OCI-LY3 (cell line): ENCODE results near the gene FBXL3.
"Not testable (repeated sequence)": the region's sequence is repeated elsewhere in the genome, so short reads cannot be mapped to it uniquely, and the experiment has no call there.

ENCODE experiments used
- H2AFZ ChIP-seq: fragments of 200-600, 300-600 bp; shearing (Covaris generic); 2 replicates; pipeline ENCODE4 v1.6.0; 2014; ENCODE audit warnings: antibody characterized with exemption, low read depth, low read length
- H3K27ac ChIP-seq: fragments of 200-600, 300-600 bp; sonication (generic); 2 replicates; pipeline ENCODE4 v1.5.1; 2014; ENCODE audit warnings: mild to moderate bottlenecking, low read length, moderate library complexity, mixed read lengths
- H3K27me3 ChIP-seq: fragments of 200-600, 300-600 bp; sonication (generic); 2 replicates; pipeline ENCODE4 v1.6.1; 2014; ENCODE audit warnings: low read depth, low read length, mixed read lengths
- H3K36me3 ChIP-seq: fragments of 200-600, 300-600 bp; sonication (generic); replicated peaks from 2 replicates; pipeline ENCODE3; 2014; ENCODE audit warnings: low read depth, low read length, mixed read lengths
- H3K4me1 ChIP-seq: fragments of 300-600, 200-600 bp; sonication (generic); 2 replicates; pipeline ENCODE4 v1.6.1; 2014; ENCODE audit warnings: low read length, mixed read lengths
- H3K4me2 ChIP-seq: fragments of 200-600, 300-600 bp; sonication (generic); 2 replicates; pipeline ENCODE4 v1.6.1; 2014; ENCODE audit warnings: low read length, mixed read lengths
- H3K4me3 ChIP-seq: fragments of 300-600, 200-600 bp; sonication (generic); 2 replicates; pipeline ENCODE4 v1.5.1; 2014; ENCODE audit warnings: antibody characterized with exemption, mild to moderate bottlenecking, low read length, moderate library complexity
- H3K79me2 ChIP-seq: fragments of 300-600, 200-600 bp; shearing (Covaris generic); 2 replicates; pipeline ENCODE4 v1.6.1; 2014; ENCODE audit warnings: mild to moderate bottlenecking, low read length, mixed read lengths
- H3K9ac ChIP-seq: fragments of 300-600, 200-600 bp; shearing (Covaris generic); 2 replicates; pipeline ENCODE4 v1.6.0; 2014; ENCODE audit warnings: mild to moderate bottlenecking, low read length, moderate library complexity
- H3K9me3 ChIP-seq: fragments of 200-600, 300-600 bp; shearing (Covaris generic); 2 replicates; pipeline ENCODE4 v1.6.1; 2014; ENCODE audit warnings: low read length, mixed read lengths; ENCODE audit not compliant: insufficient read depth
- H4K20me1 ChIP-seq: fragments of 200-600, 300-600 bp; sonication (generic); 2 replicates; pipeline ENCODE4 v1.6.1; 2016; ENCODE audit warnings: low read length, mixed read lengths; ENCODE audit not compliant: insufficient read depth
- EZH2phosphoT487 ChIP-seq: fragments of 200-600 bp; shearing (Covaris generic); IDR thresholded peaks from 2 replicates; pipeline ENCODE4 v1.6.1; 2018; ENCODE audit warnings: antibody characterized with exemption, mixed run types, low read depth
- TF ChIP-seq, protein P1 (sequence below): fragments of 200-600, 300-600 bp; sonication (generic); IDR thresholded peaks from 2 replicates; pipeline ENCODE4 v1.5.1; 2014; ENCODE audit warnings: antibody characterized with exemption, low read length, low read depth

The FBXL3 gene

DNA sequence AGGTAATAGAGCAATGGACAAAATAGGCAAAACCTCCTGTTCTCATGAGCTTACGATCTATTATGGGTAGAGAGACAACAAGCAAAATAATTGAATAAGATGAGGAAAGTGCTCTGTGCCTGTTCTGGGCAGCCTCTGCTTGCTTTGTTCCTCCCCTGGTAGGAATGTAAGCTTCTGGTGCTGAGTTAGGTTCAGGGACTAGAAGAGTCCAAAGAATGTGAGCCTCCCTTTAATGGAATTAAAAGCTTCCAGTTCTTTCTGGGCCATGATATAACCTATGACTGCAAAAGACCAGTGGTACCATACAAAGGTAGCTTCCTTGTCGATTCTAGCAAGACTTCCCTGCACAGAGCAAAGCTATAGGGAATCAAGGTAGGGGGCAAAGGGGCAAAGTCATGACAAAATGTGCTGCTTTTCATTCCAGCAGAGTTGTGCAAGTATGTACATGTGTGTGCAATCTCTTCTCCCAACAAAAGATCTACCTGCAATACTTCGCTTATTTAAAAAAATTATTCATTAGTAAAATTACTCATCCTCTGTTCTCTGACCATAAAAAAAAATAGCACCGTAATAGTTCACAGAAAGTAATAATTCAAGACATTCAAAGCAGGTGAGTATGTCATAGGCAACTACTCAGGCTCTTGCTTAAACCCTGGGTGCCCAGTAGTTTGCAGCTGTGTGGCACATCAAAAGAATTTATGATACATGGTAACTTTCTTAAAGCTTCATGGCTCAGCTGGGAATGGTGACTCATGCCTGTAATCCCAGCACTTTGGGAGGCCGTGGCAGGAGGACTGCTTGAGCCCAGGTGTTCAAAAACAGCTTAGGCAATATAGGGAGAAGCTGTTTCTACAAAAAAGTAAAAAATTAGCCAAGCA lies 57.2 kb downstream of the FBXL3 start:
- H3K27me3 ChIP-seq: 0 out of 2 replicates have a peak, but pooled peaks cover 3% of the 10 kb centered on the region
- H3K4me2 ChIP-seq: no peak overlapping the region
- no peaks in the 10 kb centered on the region for H3K9me3 ChIP-seq
- no peak overlapping the region for H3K9ac ChIP-seq
- H3K4me1 ChIP-seq: no peaks in the 10 kb centered on the region
- no peaks in the 10 kb centered on the region for H3K36me3 ChIP-seq
- no peaks in the 10 kb centered on the region for H4K20me1 ChIP-seq
- TF ChIP-seq, protein P1, sequence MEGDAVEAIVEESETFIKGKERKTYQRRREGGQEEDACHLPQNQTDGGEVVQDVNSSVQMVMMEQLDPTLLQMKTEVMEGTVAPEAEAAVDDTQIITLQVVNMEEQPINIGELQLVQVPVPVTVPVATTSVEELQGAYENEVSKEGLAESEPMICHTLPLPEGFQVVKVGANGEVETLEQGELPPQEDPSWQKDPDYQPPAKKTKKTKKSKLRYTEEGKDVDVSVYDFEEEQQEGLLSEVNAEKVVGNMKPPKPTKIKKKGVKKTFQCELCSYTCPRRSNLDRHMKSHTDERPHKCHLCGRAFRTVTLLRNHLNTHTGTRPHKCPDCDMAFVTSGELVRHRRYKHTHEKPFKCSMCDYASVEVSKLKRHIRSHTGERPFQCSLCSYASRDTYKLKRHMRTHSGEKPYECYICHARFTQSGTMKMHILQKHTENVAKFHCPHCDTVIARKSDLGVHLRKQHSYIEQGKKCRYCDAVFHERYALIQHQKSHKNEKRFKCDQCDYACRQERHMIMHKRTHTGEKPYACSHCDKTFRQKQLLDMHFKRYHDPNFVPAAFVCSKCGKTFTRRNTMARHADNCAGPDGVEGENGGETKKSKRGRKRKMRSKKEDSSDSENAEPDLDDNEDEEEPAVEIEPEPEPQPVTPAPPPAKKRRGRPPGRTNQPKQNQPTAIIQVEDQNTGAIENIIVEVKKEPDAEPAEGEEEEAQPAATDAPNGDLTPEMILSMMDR: no peak
- no peak for TF ChIP-seq EZH2phosphoT487
- H3K79me2 ChIP-seq: no peaks in the 10 kb centered on the region
- H3K4me3 ChIP-seq: no peak overlapping the region
- no peak overlapping the region for H2AFZ ChIP-seq
- H3K27ac ChIP-seq: no peak overlapping the region

DNA sequence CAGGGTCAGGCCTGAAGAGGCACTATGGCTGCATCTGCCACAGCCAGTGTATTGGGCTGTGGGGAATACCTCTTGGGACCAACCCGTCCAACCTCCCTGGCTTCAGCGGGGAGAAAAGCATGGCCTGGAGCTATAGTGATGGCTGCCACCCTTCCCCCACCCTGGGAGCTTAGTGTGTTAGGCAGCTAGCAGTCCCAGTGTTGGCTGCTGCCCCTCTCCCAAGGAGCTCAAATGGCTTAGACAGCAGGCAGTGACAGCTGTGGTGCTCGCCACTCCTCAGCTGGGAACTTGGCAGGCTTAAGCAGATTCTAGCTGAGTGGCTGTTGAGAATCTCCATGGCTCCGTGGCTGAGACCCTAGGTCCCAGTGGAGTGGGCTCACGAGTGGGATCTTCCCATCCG lies 58.9 kb downstream of the FBXL3 start:
- Histone ChIP-seq H3K79me2 (no peaks in the 10 kb centered on the region), H3K4me1 (no peaks in the 10 kb centered on the region), H3K4me2 (no peak overlapping the region)

DNA sequence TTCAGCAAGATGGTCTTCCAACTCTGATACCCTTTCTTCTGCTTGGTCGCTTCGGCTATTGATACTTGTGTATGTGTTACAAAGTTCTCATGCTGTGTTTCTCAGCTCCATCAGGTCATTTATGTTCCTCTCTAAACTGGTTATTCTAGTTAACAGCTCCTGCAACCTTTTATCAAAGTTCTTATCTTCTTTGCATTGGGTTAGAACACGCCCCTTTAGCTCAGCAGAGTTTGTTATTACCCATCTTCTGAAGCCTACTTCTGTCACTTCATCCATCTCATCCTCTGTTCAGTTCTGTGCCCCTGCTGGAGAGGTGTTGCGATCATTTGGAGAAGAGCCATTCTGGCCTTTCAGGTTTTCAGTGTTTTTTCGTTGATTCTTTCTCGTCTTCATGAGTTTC lies 59.9 kb downstream of the FBXL3 start:
- Histone ChIP-seq H3K36me3 (no peaks in the 10 kb centered on the region), H3K27me3 (0 out of 2 replicates have a peak, but pooled peaks cover 3% of the 10 kb centered on the region), H4K20me1 (no peaks in the 10 kb centered on the region), H2AFZ (no peak overlapping the region), H3K4me2 (no peak overlapping the region), H3K4me1 (no peaks in the 10 kb centered on the region), H3K27ac (no peak overlapping the region), H3K79me2 (no peaks in the 10 kb centered on the region), H3K4me3 (no peak overlapping the region), H3K9me3 (no peaks in the 10 kb centered on the region), H3K9ac (no peak overlapping the region)
- TF ChIP-seq, protein P1: no peak

More for the DNA sequence above, 58.9 kb downstream of the FBXL3 start:
- Histone ChIP-seq H2AFZ (no peak overlapping the region), H3K27ac (no peak overlapping the region), H3K9me3 (no peaks in the 10 kb centered on the region), H3K9ac (no peak overlapping the region), H3K27me3 (0 out of 2 replicates have a peak, but pooled peaks cover 3% of the 10 kb centered on the region), H3K36me3 (no peaks in the 10 kb centered on the region), H4K20me1 (no peaks in the 10 kb centered on the region), H3K4me3 (no peak overlapping the region)
- TF ChIP-seq, protein P1: no peak
- no peak for TF ChIP-seq EZH2phosphoT487

DNA sequence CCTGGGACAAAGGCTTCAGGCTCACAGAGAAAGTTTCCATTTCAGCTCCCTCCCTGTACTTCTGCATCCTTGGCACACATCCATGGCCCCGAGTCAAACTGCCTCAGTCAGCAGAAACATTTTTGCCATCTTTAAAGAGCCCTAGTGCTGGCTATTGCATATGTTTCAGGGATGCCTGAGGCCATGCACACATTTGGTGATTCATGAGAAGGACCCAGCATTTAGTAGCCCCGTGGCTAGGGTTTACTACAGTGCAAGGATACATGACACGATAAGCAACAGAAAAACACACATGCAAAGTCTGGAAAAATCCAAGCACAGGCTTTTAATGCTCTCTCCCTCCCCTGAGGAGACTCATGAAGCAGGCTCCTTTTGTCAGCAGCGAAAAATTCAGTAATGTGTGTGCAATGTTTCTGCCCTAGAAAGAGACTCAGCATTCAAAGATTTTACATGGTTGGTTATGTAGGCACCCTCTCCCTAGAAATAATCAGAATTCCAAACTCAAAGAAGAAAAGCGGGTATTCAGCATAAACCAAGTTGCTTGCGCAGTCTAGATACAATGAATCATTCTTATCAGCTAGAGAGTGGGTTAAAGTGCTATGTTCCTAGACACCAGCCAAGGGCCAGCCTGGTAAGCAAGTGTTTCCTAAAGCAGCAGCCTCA lies 61.1 kb downstream of the FBXL3 start:
- no peak overlapping the region for H3K4me2 ChIP-seq
- H3K27me3 ChIP-seq: 0 out of 2 replicates have a peak, but pooled peaks cover 3% of the 10 kb centered on the region
- no peaks in the 10 kb centered on the region for H3K36me3 ChIP-seq

DNA sequence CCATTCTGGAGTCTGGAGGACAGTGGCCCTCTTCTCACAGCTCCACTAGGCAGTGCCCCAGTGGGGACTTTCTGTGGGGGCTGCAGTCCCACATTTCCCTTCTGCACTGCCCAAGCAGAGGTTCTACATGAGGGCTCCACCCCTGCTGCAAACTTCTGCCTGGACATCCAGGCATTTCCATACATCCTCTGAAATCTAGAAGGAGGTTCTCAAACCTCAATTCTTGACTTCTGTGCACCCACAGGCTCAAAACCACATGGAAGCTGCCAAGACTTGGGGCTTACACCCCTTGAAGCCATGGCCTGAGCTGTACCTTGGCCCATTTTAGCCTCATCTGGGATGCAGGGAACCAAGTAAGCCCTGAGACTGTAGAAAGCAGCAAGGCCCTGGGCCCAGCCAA lies 67.2 kb downstream of the FBXL3 start:
- not testable (repeated sequence) for H3K79me2 ChIP-seq, H3K27ac ChIP-seq, H3K4me1 ChIP-seq, H3K9ac ChIP-seq, H2AFZ ChIP-seq, H4K20me1 ChIP-seq, H3K4me2 ChIP-seq, H3K27me3 ChIP-seq, H3K36me3 ChIP-seq, H3K4me3 ChIP-seq
- peaks cover 21% of the 10 kb centered on the region; the same call in 1 of the 2 replicates for H3K9me3 ChIP-seq

More for the DNA sequence above, 61.1 kb downstream of the FBXL3 start:
- H3K27ac ChIP-seq: no peak overlapping the region
- TF ChIP-seq, protein P1: no peak
- no peak for TF ChIP-seq EZH2phosphoT487
- H4K20me1 ChIP-seq: no peaks in the 10 kb centered on the region
- no peaks in the 10 kb centered on the region for H3K4me1 ChIP-seq
- no peak overlapping the region for H3K4me3 ChIP-seq
- H2AFZ ChIP-seq: no peak overlapping the region
- no peak overlapping the region for H3K9ac ChIP-seq
- H3K9me3 ChIP-seq: 0 out of 2 replicates have a peak, but pooled peaks cover 1% of the 10 kb centered on the region
- H3K79me2 ChIP-seq: no peaks in the 10 kb centered on the region
